ENCODE data around the gene KLHL26. TPM values are rescaled to one million over a fixed set of nuclear protein-coding genes. Genes with fewer than 3 reads are reported as not detected.

Gene KLHL26
- total RNA-seq, 3 donors from 2014 or later, result 7.6 to 16.6 (median 8.9) TPM

DNA sequence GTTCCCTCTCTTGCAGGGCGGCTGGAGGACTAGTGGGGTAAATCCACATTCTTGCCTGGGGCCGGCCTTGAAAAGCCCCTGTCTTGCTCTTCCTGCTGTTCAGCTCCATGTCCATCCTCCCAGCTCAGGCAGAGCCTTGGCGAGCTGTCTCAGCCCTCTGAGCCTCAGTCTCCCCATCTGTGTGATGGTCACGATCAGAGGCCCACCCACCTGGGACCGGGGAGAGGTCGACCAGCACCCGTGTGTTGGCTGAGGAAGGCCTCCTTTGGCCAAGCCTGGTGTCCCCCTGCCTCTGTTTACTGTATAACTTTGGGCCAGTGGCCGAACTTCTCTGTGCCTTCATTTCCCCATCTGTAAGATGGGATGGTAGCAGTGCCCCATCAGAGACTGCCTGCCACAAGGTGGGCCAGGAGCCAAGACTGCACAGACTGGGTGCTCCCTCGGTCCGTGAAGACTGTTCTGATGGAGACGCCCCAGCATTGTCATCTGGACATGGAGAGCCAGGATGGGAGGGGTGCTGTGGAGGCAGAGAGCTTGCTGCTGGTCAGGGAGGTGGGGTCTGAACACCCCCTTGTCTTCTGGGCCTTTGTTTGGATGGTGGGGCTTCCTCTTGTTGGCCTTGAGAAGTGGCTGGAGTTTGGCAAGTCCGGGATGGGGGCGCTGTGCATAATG is 18.5 kb downstream of the KLHL26 start:
- no peak for DNase-seq
- H3K4me1 ChIP-seq (ENCODE audit: low read depth), result no peaks in the 10 kb centered on the region
- H3K4me3 ChIP-seq, result no peak overlapping the region
- TF ChIP-seq, protein P1, sequence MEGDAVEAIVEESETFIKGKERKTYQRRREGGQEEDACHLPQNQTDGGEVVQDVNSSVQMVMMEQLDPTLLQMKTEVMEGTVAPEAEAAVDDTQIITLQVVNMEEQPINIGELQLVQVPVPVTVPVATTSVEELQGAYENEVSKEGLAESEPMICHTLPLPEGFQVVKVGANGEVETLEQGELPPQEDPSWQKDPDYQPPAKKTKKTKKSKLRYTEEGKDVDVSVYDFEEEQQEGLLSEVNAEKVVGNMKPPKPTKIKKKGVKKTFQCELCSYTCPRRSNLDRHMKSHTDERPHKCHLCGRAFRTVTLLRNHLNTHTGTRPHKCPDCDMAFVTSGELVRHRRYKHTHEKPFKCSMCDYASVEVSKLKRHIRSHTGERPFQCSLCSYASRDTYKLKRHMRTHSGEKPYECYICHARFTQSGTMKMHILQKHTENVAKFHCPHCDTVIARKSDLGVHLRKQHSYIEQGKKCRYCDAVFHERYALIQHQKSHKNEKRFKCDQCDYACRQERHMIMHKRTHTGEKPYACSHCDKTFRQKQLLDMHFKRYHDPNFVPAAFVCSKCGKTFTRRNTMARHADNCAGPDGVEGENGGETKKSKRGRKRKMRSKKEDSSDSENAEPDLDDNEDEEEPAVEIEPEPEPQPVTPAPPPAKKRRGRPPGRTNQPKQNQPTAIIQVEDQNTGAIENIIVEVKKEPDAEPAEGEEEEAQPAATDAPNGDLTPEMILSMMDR (IDR thresholded peaks at IDR 0.05), result no peak
- ATAC-seq, result no peak
- intact Hi-C loops (cut with DNase I, micrococcal nuclease), result no loop called here
- no peaks in the 10 kb centered on the region for H3K9me3 ChIP-seq
- no peaks in the 10 kb centered on the region for H3K36me3 ChIP-seq (ENCODE audit: low read depth)

DNA sequence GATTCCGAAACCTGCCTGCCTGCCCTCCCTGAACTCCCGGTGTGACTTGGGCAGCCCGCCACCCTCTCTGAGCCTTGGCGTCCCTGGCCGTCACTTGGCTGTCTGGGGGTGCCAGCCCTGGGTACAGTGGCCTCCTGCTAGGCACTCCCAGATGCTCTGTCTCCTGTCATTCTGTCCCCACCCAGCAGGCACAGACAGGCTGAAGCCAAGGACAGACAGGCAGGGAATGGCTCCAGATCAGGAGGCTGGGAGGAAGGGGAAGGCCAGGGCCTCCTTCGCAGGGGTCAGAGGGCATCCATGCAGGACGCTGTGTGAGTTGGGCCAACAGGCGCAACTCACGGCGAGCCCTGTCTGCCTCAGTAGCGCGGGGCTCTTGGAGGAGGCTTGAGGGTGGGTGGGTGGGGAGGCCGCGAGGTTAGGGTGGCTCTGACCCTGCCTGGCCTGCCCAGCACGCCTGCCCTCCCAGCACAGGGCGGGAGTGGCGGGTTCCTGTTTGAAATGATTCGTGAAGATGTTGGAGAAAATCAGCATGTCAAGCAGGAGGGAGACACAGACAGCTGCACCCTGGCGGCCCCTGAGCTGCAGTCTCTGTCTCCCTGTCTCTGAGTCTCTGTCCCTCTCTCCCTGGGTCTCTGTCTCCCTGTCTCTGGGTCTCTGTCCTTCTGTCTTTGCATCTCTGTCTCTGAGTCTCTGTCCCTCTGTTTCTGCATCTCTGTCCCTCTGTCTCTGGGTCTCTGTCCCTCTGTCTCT is 19.7 kb downstream of the KLHL26 start:
- Histone ChIP-seq H3K36me3 (ENCODE audit: low read depth) (no peaks in the 10 kb centered on the region), H3K4me1 (ENCODE audit: low read depth) (no peaks in the 10 kb centered on the region), H3K4me3 (no peak overlapping the region), H3K9me3 (no peaks in the 10 kb centered on the region)
- intact Hi-C loops (cut with DNase I, micrococcal nuclease), result no loop called here
- TF ChIP-seq, protein P1 (IDR thresholded peaks at IDR 0.05), result no peak
- ATAC-seq, result no peak
- no peak for DNase-seq

DNA sequence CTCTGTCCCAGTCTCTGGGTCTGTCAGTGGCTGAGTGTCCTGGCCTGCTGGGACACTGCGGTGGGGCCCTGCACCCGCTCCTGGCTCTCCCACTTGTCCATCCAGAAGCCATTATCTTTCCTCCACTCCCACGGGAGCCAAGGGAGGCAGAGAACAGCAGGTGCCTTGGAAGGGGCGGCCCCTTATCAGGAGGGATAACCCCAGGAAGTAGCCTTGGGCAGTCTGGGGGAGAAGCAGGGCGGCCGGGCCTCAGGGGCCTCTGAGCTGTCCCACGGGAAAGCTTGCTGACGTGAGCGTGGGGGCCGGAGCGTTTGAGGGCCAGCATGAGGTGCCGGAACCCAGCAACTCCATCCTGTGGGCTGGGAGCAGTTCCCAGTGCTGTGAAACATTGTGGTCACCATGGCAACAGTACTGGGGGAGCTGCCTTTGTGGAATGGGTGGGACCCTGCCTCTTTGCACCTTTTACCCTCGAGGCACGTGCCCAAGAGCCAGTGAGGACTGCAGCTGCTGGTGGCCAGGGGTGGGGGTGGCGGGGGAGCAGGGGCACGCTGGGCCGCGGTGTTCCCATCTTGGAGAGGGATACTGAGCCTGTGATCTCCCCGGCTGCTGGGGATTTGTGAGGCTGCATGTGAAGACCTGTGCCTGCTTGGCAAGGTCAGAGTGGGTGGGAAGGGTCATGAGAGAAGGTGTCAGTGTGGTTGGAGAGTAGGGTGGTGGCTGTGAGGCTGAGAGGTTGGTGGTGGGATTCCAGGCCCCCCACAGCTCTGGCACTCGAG is 20.9 kb downstream of the KLHL26 start:
- DNase-seq (no peak), ATAC-seq (peak; percentile 9)
- TF ChIP-seq, protein P1 (IDR thresholded peaks at IDR 0.05), result no peak
- no peaks in the 10 kb centered on the region for H3K36me3 ChIP-seq (ENCODE audit: low read depth)
- no peak overlapping the region for H3K4me3 ChIP-seq
- H3K4me1 ChIP-seq (ENCODE audit: low read depth), result no peaks in the 10 kb centered on the region
- H3K9me3 ChIP-seq, result no peaks in the 10 kb centered on the region
- intact Hi-C loops (cut with DNase I, micrococcal nuclease), result no loop called here

DNA sequence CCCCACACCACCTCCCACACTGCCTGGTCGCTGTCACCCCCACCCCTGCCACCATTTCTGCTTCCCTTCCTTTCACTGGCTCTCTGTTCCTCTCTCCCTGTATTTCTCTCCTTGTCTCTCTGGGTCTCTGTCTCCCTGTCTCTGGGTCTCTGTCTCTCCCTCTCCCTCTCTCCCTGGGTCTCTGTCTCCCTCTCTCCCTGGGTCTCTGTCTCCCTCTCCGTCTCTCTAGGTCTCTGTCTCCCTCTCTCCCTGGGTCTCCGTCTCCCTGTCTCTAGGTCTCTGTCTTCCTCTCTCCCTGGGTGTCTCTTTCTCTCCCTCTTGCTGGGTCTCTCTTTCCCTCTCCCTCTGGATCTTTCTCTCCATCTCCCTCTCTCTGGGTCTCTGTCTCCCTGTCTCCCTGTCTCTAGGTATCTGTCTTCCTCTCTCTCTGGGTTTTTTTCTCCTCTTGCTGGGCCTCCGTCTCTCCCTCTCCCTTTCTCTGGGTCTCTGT is 21.6 kb downstream of the KLHL26 start:
- no peak overlapping the region for H3K4me3 ChIP-seq
- intact Hi-C loops (cut with DNase I, micrococcal nuclease), result no loop called here
- no peaks in the 10 kb centered on the region for H3K4me1 ChIP-seq (ENCODE audit: low read depth)
- no peaks in the 10 kb centered on the region for H3K9me3 ChIP-seq
- no peak for DNase-seq
- no peak for ATAC-seq
- H3K36me3 ChIP-seq (ENCODE audit: low read depth), result no peaks in the 10 kb centered on the region
- TF ChIP-seq, protein P1 (IDR thresholded peaks at IDR 0.05), result no peak

DNA sequence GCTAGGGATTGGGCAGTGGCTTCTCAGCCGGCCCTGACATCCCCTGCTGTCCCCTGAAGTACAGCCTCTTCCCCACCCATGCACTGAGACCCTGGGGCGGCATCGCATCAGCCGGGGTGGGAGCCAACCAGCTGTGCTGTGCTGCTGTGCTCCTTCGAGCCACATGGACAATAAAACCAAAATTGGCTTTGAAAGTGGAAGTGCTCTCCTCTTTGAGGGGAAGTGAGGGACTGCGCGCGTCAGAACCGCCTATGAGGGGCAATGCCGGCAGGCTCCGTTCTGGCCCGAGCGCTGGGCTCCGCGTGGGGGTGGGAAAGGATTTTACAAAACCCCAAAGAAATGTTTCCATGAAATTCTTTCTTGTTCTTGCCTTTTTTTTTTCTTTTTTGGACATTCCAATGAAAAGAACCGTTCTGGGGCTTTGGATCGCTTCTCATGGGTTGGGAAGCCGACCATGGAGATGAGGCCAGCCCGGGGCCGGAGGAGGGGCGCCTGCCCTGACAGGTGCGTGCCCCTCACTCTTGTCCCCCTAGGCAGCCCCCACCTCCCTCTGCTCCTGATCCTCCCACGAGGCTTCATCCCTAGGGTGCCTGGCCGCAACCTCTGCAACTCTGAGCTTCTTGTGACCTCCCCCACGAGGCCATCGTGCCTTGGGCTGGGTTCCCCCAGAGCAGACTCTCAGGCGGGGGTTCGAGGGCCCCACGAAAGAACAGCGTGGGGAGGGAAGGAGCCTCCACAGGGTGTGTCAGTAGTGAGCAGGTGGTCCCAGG is 22.6 kb downstream of the KLHL26 start:
- TF ChIP-seq, protein P1 (IDR thresholded peaks at IDR 0.05), result no peak
- H3K4me3 ChIP-seq, result no peak overlapping the region
- ATAC-seq (peak; percentile 35), DNase-seq (peak in 1 of 3 donors; percentile 23)
- intact Hi-C loops (cut with DNase I, micrococcal nuclease), result no loop called here
- no peaks in the 10 kb centered on the region for H3K36me3 ChIP-seq (ENCODE audit: low read depth)
- H3K4me1 ChIP-seq (ENCODE audit: low read depth), result no peaks in the 10 kb centered on the region
- H3K9me3 ChIP-seq, result no peaks in the 10 kb centered on the region

All from mucosa of descending colon (tissue), 3 donors.